GM19240 (cell line): ENCODE data around the gene FTO.
A peak's percentile ranks its signal among the peaks of the same experiment; 100 is the strongest.

Source experiments
- DNase-seq: peaks from one replicate; pipeline ENCODE4 v3.0.0; 2011; ENCODE audit warnings: low spot score; ENCODE audit not compliant: insufficient read length

Gene FTO

GRCh38 chr16:53753431-53753830 is 49.5 kb downstream of the FTO start:
- no peak for DNase-seq

- DNase-seq: no peak
Measured at GRCh38 chr16:53755026-53755910, 51.3 kb downstream of the FTO start.

GRCh38 chr16:53756275-53756996 is 52.5 kb downstream of the FTO start:
- DNase-seq: no peak

GRCh38 chr16:53757971-53758609 is 54.1 kb downstream of the FTO start:
- no peak for DNase-seq

GRCh38 chr16:53761962-53762703 is 58.2 kb downstream of the FTO start:
- DNase-seq: no peak

GRCh38 chr16:53766304-53767016 is 62.5 kb downstream of the FTO start:
- DNase-seq: no peak

- no peak for DNase-seq
Measured at GRCh38 chr16:53768167-53768566, 64.2 kb downstream of the FTO start.

GRCh38 chr16:53768593-53768992 is 64.6 kb downstream of the FTO start:
- no peak for DNase-seq

GRCh38 chr16:53769185-53769584 is 65.2 kb downstream of the FTO start:
- DNase-seq: no peak

GRCh38 chr16:53769787-53770186 is 65.8 kb downstream of the FTO start:
- no peak for DNase-seq

- DNase-seq: no peak
Measured at GRCh38 chr16:53770641-53771040, 66.7 kb downstream of the FTO start.

GRCh38 chr16:53771655-53772497 is 67.9 kb downstream of the FTO start:
- DNase-seq: no peak

GRCh38 chr16:53773150-53773846 is 69.3 kb downstream of the FTO start:
- DNase-seq: peak; percentile 9

GRCh38 chr16:53773881-53774280 is 69.9 kb downstream of the FTO start:
- DNase-seq: no peak

GRCh38 chr16:53775106-53775820 is 71.3 kb downstream of the FTO start:
- DNase-seq: no peak

GRCh38 chr16:53775821-53776431 is 72.0 kb downstream of the FTO start:
- no peak for DNase-seq

GRCh38 chr16:53779186-53779585 is 75.2 kb downstream of the FTO start:
- no peak for DNase-seq

- DNase-seq: no peak
Measured at GRCh38 chr16:53780051-53780450, 76.1 kb downstream of the FTO start.
